Neural cell (in vitro differentiated cells): Measurements from ENCODE around the gene SLX4IP. TPM values are rescaled to one million over a fixed set of nuclear protein-coding genes. Genes with fewer than 3 reads are reported as not detected.

Experiments used
- H2AFZ ChIP-seq: fragments of 200-600, 300-800 bp; sonication (generic), shearing (Covaris generic); 2 replicates; pipeline ENCODE4 v1.6.0; 2014; ENCODE audit warnings: low read depth, mild to moderate bottlenecking, antibody characterized with exemption, low read length, moderate library complexity
- H3F3A ChIP-seq: fragments of 200-600 bp; shearing (Covaris generic); 2 replicates; pipeline ENCODE4 v1.6.1; 2016; ENCODE audit warnings: mild to moderate bottlenecking, moderate library complexity, mixed read lengths, antibody characterized with exemption, low read length; ENCODE audit not compliant: insufficient read depth, poor library complexity, severe bottlenecking
- H3K27ac ChIP-seq: fragments of 200-600, 300-800 bp; sonication (generic), shearing (Covaris generic); 2 replicates; pipeline ENCODE4 v1.5.1; 2014; ENCODE audit warnings: mild to moderate bottlenecking, low read length, moderate library complexity
- H3K27me3 ChIP-seq: fragments of 300-800, 200-600 bp; sonication (generic), shearing (Covaris generic); 2 replicates; pipeline ENCODE4 v1.6.0; 2014; ENCODE audit warnings: mild to moderate bottlenecking, low read depth, low read length, moderate library complexity; ENCODE audit not compliant: insufficient read depth
- H3K36me3 ChIP-seq: fragments of 300-800, 200-600 bp; sonication (generic), shearing (Covaris generic); 2 replicates; pipeline ENCODE4 v1.5.1; 2014; ENCODE audit warnings: mild to moderate bottlenecking, antibody characterized with exemption, low read length, moderate library complexity; ENCODE audit not compliant: insufficient read depth
- H3K4me2 ChIP-seq: fragments of 300-800, 200-600 bp; sonication (generic), shearing (Covaris generic); 2 replicates; pipeline ENCODE4 v1.6.0; 2014; ENCODE audit warnings: mild to moderate bottlenecking, low read length
- H3K4me3 ChIP-seq: fragments of 300-800, 200-600 bp; sonication (generic), shearing (Covaris generic); 2 replicates; pipeline ENCODE4 v1.5.1; 2014; ENCODE audit warnings: mild to moderate bottlenecking, low read length, moderate library complexity
- H3K79me2 ChIP-seq: fragments of 200-600 bp; shearing (Covaris generic); replicated peaks from 2 replicates; pipeline ENCODE4 v1.6.0; 2014; ENCODE audit warnings: mild to moderate bottlenecking, low read length, moderate library complexity; ENCODE audit not compliant: insufficient read depth
- H3K9ac ChIP-seq: fragments of 300-800, 200-600 bp; sonication (generic), shearing (Covaris generic); 2 replicates; pipeline ENCODE4 v1.6.1; 2016; ENCODE audit warnings: mild to moderate bottlenecking, low read length, mixed read lengths
- H3K9me2 ChIP-seq: fragments of 200-600 bp; shearing (Covaris generic); 2 replicates; pipeline ENCODE4 v1.6.1; 2016; ENCODE audit warnings: mild to moderate bottlenecking, low read length, mixed read lengths; ENCODE audit not compliant: insufficient read depth
- H3K9me3 ChIP-seq: fragments of 200-600, 300-800 bp; sonication (generic), shearing (Covaris generic); 2 replicates; pipeline ENCODE4 v1.6.1; 2016; ENCODE audit warnings: mild to moderate bottlenecking, mixed run types, low read length, moderate library complexity, mixed read lengths
- H4K20me1 ChIP-seq: fragments of 200-600 bp; shearing (Covaris generic); 2 replicates; pipeline ENCODE4 v1.6.1; 2016; ENCODE audit warnings: mild to moderate bottlenecking, mixed run types; ENCODE audit not compliant: insufficient read depth
- CTCF ChIP-seq: fragments of 450-650 bp; IDR thresholded peaks from 2 replicates; pipeline ENCODE4 v1.5.1; 2014; ENCODE audit warnings: antibody characterized with exemption, mild to moderate bottlenecking, moderate library complexity; ENCODE audit not compliant: poor library complexity, severe bottlenecking
- EP300 ChIP-seq: fragments of 450-650 bp; conservative IDR thresholded peaks from 2 replicates; pipeline ENCODE4 v1.6.1; 2014; ENCODE audit warnings: antibody characterized with exemption, mild to moderate bottlenecking, moderate library complexity; ENCODE audit not compliant: poor library complexity, severe bottlenecking
- EZH2 ChIP-seq: fragments of 200-600, 300-800 bp; shearing (Covaris generic), sonication (generic); IDR thresholded peaks from 2 replicates; pipeline ENCODE4 v1.6.1; 2014; ENCODE audit warnings: antibody characterized with exemption, low read length, borderline replicate concordance, mild to moderate bottlenecking; ENCODE audit not compliant: insufficient read depth, poor library complexity, severe bottlenecking
- MXI1 ChIP-seq: fragments of 450-650 bp; conservative IDR thresholded peaks from 2 replicates; pipeline ENCODE4 v1.6.1; 2014; ENCODE audit warnings: antibody characterized with exemption, mild to moderate bottlenecking; ENCODE audit not compliant: poor library complexity, severe bottlenecking
- POLR2AphosphoS5 ChIP-seq: IDR thresholded peaks from 2 replicates; pipeline ENCODE4 v1.6.1; 2012
- RAD21 ChIP-seq: fragments of 450-650 bp; conservative IDR thresholded peaks from 2 replicates; pipeline ENCODE4 v1.6.1; 2014; ENCODE audit warnings: antibody characterized with exemption, mild to moderate bottlenecking, moderate library complexity
- SMC3 ChIP-seq: fragments of 450-650 bp; conservative IDR thresholded peaks from 2 replicates; pipeline ENCODE4 v1.6.1; 2014; ENCODE audit warnings: antibody characterized with exemption, mild to moderate bottlenecking, moderate library complexity; ENCODE audit not compliant: poor library complexity
- TAF1 ChIP-seq: IDR thresholded peaks from 2 replicates; pipeline ENCODE4 v1.6.1; 2012; ENCODE audit warnings: low read depth
- polyA plus RNA-seq: library from polyadenylated mRNA; depleted of rRNA; stranded (reverse); fragments of >200 nt; gene quantifications from 2 replicates; pipeline ENCODE4 v1.2.3, GENCODE V29; 2014
- TF ChIP-seq, protein P1 (sequence below): IDR thresholded peaks from 2 replicates; pipeline ENCODE4 v1.6.1; 2012; ENCODE audit warnings: borderline replicate concordance

SLX4IP gene
- polyA plus RNA-seq, 1 donor from 2014 or later: 6.4 TPM

DNA sequence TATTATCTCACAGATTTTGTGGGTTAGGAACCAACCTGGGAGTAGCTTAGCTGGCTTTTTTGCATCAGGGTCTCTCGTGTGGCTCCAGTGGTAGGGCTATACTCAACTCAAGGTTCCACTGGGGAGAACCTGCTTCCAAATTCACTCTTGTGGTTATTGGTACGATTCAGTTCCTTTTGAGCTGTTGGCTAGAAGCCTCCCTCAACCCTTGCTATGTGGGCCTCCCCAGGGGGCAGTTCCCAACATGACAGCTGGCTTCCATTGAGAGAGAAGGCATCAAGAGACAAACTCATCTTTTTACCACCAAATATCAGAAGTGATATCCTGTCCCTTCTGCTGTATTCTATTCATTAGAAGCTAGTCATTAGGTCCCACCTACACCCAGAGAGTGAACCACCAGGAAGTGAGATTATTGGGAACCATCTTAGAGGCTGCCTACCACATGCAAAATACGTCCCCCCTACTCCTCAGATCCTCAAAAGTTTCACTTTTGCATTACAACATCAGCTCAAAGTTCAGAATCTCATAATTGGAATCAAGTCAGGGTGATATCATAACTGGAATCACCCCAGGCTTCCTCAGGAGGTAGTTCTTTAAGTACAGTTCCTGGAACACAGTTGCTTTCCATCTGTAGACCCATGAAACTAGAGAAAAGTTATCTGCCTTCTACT lies 32.0 kb upstream of the SLX4IP start:
- no peak overlapping the region for H3K4me3 ChIP-seq
- H3K9me3 ChIP-seq: no peaks in the 10 kb centered on the region
- H2AFZ ChIP-seq: no peak overlapping the region
- H3K9ac ChIP-seq: no peak overlapping the region
- no peak overlapping the region for H3K4me2 ChIP-seq
- H4K20me1 ChIP-seq: no peaks in the 10 kb centered on the region
- no peaks in the 10 kb centered on the region for H3K27me3 ChIP-seq
- TF ChIP-seq POLR2AphosphoS5 (no peak), SMC3 (no peak), RAD21 (no peak), EP300 (no peak), EZH2 (no peak), MXI1 (no peak), TAF1 (no peak), CTCF (no peak)
- TF ChIP-seq, protein P1, sequence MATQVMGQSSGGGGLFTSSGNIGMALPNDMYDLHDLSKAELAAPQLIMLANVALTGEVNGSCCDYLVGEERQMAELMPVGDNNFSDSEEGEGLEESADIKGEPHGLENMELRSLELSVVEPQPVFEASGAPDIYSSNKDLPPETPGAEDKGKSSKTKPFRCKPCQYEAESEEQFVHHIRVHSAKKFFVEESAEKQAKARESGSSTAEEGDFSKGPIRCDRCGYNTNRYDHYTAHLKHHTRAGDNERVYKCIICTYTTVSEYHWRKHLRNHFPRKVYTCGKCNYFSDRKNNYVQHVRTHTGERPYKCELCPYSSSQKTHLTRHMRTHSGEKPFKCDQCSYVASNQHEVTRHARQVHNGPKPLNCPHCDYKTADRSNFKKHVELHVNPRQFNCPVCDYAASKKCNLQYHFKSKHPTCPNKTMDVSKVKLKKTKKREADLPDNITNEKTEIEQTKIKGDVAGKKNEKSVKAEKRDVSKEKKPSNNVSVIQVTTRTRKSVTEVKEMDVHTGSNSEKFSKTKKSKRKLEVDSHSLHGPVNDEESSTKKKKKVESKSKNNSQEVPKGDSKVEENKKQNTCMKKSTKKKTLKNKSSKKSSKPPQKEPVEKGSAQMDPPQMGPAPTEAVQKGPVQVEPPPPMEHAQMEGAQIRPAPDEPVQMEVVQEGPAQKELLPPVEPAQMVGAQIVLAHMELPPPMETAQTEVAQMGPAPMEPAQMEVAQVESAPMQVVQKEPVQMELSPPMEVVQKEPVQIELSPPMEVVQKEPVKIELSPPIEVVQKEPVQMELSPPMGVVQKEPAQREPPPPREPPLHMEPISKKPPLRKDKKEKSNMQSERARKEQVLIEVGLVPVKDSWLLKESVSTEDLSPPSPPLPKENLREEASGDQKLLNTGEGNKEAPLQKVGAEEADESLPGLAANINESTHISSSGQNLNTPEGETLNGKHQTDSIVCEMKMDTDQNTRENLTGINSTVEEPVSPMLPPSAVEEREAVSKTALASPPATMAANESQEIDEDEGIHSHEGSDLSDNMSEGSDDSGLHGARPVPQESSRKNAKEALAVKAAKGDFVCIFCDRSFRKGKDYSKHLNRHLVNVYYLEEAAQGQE: no peak
- H3K79me2 ChIP-seq: no peaks in the 10 kb centered on the region
- H3K9me2 ChIP-seq: no peaks in the 10 kb centered on the region
- no peak overlapping the region for H3K27ac ChIP-seq
- peaks cover 11% of the 10 kb centered on the region for H3K36me3 ChIP-seq
- H3F3A ChIP-seq: no peaks in the 10 kb centered on the region

DNA sequence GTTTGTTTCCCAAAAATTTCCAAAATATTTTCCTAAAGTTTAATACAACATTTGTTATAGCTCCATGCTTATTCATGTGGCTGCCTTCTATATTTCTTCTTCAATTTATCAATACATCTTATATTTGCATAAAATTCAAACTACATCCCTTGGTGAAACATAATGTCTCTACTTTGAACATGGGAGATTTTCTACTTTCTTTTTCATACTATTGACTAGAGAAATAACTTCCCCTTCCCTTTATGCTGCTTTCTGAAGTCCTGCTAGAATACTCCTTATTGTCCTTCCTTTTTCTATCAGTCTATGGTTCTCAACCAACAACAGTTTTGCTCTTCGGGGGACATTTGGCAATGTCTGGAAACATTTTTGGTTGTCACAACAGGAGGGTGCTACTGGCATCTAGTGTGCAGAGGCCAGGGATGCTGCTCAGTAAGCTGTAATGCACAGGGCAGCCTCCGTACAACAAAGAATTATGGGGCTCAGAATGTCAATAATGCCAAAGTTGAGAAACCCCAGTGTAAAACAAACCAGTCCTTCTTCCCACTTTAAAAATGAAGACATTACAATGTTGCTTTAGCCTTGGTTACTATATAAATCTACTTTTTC lies 31.0 kb upstream of the SLX4IP start:
- Histone ChIP-seq H3K4me3 (no peak overlapping the region), H3F3A (no peaks in the 10 kb centered on the region), H3K9me2 (no peaks in the 10 kb centered on the region), H3K9me3 (no peaks in the 10 kb centered on the region), H3K79me2 (no peaks in the 10 kb centered on the region), H3K4me2 (no peak overlapping the region), H3K9ac (no peak overlapping the region), H2AFZ (no peak overlapping the region), H3K27ac (no peak overlapping the region), H3K36me3 (peaks cover 11% of the 10 kb centered on the region), H4K20me1 (no peaks in the 10 kb centered on the region), H3K27me3 (no peaks in the 10 kb centered on the region)
- TF ChIP-seq EZH2: no peak
- no peak for TF ChIP-seq RAD21
- TF ChIP-seq CTCF: no peak
- TF ChIP-seq TAF1: no peak
- no peak for TF ChIP-seq EP300
- TF ChIP-seq MXI1: no peak
- TF ChIP-seq, protein P1: no peak
- no peak for TF ChIP-seq SMC3
- TF ChIP-seq POLR2AphosphoS5: no peak
